Iris pigment epithelial cell (primary cell): ENCODE data around the gene HEMK1.
A peak's percentile ranks its signal among the peaks of the same experiment; 100 is the strongest.

ENCODE experiments used
- DNase-seq: peaks from one replicate; pipeline ENCODE4 v3.0.0-alpha.2; 2011; ENCODE audit warnings: low read depth

The HEMK1 gene

GRCh38 chr3:50568947-50569749 lies at the start of gene HEMK1:
HEMK1 (plus strand) TSS chr3:50569522; CDS start chr3:50571105, 1,583 bp downstream.
- DNase-seq, result peak; percentile 93

- DNase-seq, result no peak
Measured at GRCh38 chr3:50520849-50521248, 48.5 kb upstream of the HEMK1 start.

GRCh38 chr3:50521572-50521971 lies 47.8 kb upstream of the HEMK1 start:
- DNase-seq, result no peak

GRCh38 chr3:50523279-50523811 lies 46.0 kb upstream of the HEMK1 start:
- no peak for DNase-seq

GRCh38 chr3:50524746-50525145 lies 44.6 kb upstream of the HEMK1 start:
- no peak for DNase-seq

GRCh38 chr3:50525191-50525910 lies 44.0 kb upstream of the HEMK1 start:
- DNase-seq, result no peak

- peak; percentile 63 for DNase-seq
Measured at GRCh38 chr3:50525987-50526386, 43.3 kb upstream of the HEMK1 start.

- DNase-seq, result no peak
Measured at GRCh38 chr3:50530001-50530970, 39.0 kb upstream of the HEMK1 start.

GRCh38 chr3:50531201-50531600 lies 38.1 kb upstream of the HEMK1 start:
- DNase-seq, result no peak

GRCh38 chr3:50532062-50532705 lies 37.1 kb upstream of the HEMK1 start:
- DNase-seq, result no peak

- DNase-seq, result no peak
Measured at GRCh38 chr3:50533316-50533715, 36.0 kb upstream of the HEMK1 start.

GRCh38 chr3:50533807-50534461 lies 35.4 kb upstream of the HEMK1 start:
- DNase-seq, result no peak

GRCh38 chr3:50534681-50535330 lies 34.5 kb upstream of the HEMK1 start:
- DNase-seq, result peak; percentile 23

- no peak for DNase-seq
Measured at GRCh38 chr3:50536471-50537180, 32.7 kb upstream of the HEMK1 start.

- no peak for DNase-seq
Measured at GRCh38 chr3:50537421-50538129, 31.7 kb upstream of the HEMK1 start.

- no peak for DNase-seq
Measured at GRCh38 chr3:50539356-50540286, 29.7 kb upstream of the HEMK1 start.

- peak; percentile 32 for DNase-seq
Measured at GRCh38 chr3:50542177-50543034, 26.9 kb upstream of the HEMK1 start.
